GM04504 (cell line): ENCODE data around the gene CSK.

Experiments
- DNase-seq: peaks from one replicate; pipeline ENCODE4 v3.0.0-alpha.2; 2012; ENCODE audit warnings: low read depth

CSK gene

GRCh38 chr15:74843445-74843828 lies 61.6 kb downstream of the CSK start:
- DNase-seq: no peak

GRCh38 chr15:74843891-74844299 lies 62.0 kb downstream of the CSK start:
- DNase-seq: no peak

GRCh38 chr15:74844319-74845207 lies 62.7 kb downstream of the CSK start:
- DNase-seq: no peak

GRCh38 chr15:74845208-74845568 lies 63.3 kb downstream of the CSK start:
- DNase-seq: no peak

- DNase-seq: no peak
Observed at GRCh38 chr15:74845581-74845980, 63.7 kb downstream of the CSK start.

GRCh38 chr15:74847432-74847831 lies 65.6 kb downstream of the CSK start:
- DNase-seq: no peak

- no peak for DNase-seq
Observed at GRCh38 chr15:74850393-74850792, 68.5 kb downstream of the CSK start.

- no peak for DNase-seq
Observed at GRCh38 chr15:74851960-74852359, 70.1 kb downstream of the CSK start.
